Neural progenitor cell (in vitro differentiated cells): Measurements from ENCODE around the gene RBBP4.

ENCODE experiments used
- CTCF ChIP-seq: fragments of 200-600 bp; sonication (generic); IDR thresholded peaks from 2 replicates; pipeline ENCODE4 v1.5.1; 2017; ENCODE audit warnings: antibody characterized with exemption, mild to moderate bottlenecking
- EZH2 ChIP-seq: fragments of 200-600 bp; sonication (generic); IDR thresholded peaks from 2 replicates; pipeline ENCODE4 v1.6.1; 2017; ENCODE audit warnings: antibody characterized with exemption, mild to moderate bottlenecking, moderate library complexity

DNA sequence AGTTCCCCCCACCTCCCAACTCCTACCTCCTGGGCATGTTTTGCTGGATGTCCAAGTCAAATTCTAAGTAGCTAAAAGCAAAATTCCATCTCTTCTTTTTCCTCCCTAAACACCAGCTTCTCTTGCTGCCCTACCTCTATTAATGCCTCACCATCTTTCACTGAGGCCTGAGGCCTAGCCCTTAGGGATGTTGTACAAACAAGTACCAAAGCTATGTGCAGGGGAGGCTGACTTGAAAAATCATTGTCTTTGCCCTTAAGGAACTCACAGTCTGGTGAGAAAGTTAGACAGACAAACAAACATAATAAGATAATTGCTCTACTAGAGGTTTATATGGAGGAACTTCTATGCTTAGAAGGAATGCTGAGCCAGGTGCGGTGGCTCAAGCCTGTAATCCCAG is 76.9 kb downstream of the RBBP4 start:
- no peak for TF ChIP-seq CTCF
- TF ChIP-seq EZH2 = no peak
